Vagina (tissue), 2 donors: Measurements from ENCODE around the gene CHAF1A.

ENCODE experiments used
- POLR2A ChIP-seq, 2 donors: fragments of 450-650 bp; IDR thresholded peaks; one replicate each; pipeline ENCODE4 v1.6.1; 2017; ENCODE audit warnings: antibody characterized with exemption in 2 of 2, mild to moderate bottlenecking in 2 of 2, moderate library complexity in 2 of 2
- TF ChIP-seq, protein P1 (sequence below), 3 experiments: fragments of 450-650 bp in 2 of 3; fragments of 200-600 bp in 1 of 3; sonication (generic) in 1 of 3; IDR thresholded peaks; one replicate each; pipeline ENCODE4 v1.5.1; 2017 to 2019; ENCODE audit warnings: antibody characterized with exemption in 3 of 3, mild to moderate bottlenecking in 2 of 3, moderate library complexity in 2 of 3

DNA sequence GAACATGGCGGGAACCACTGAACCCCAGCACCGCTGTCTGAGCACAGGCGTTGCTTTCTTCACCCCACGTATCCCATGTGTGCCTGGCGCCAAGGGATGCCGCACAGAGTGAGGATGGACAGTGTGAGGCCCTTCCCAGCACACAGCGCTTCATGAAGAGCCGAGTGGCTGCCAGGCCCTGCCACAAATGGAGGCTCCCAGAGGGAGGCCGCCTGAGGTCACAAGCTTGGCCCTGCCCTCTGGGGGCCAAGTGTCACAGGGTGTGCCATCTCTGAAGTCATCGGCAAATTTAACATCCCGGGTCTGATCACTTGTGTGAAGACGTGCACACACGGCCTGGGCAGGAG is 34.7 kb upstream of the CHAF1A start:
- TF ChIP-seq, protein P1, sequence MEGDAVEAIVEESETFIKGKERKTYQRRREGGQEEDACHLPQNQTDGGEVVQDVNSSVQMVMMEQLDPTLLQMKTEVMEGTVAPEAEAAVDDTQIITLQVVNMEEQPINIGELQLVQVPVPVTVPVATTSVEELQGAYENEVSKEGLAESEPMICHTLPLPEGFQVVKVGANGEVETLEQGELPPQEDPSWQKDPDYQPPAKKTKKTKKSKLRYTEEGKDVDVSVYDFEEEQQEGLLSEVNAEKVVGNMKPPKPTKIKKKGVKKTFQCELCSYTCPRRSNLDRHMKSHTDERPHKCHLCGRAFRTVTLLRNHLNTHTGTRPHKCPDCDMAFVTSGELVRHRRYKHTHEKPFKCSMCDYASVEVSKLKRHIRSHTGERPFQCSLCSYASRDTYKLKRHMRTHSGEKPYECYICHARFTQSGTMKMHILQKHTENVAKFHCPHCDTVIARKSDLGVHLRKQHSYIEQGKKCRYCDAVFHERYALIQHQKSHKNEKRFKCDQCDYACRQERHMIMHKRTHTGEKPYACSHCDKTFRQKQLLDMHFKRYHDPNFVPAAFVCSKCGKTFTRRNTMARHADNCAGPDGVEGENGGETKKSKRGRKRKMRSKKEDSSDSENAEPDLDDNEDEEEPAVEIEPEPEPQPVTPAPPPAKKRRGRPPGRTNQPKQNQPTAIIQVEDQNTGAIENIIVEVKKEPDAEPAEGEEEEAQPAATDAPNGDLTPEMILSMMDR (IDR thresholded peaks at IDR 0.05): no peak
- TF ChIP-seq POLR2A (IDR thresholded peaks at IDR 0.05): no peak
